ACC112 (cell line): Measurements from ENCODE around the gene PPM1H.

Experiments used
- H2AFZ ChIP-seq: fragments of 200-600 bp; sonication (generic); one replicate; pipeline ENCODE4 v1.6.0; 2017; ENCODE audit warnings: antibody characterized with exemption, low read length; ENCODE audit not compliant: unreplicated experiment
- H3K27ac ChIP-seq: fragments of 200-600 bp; sonication (generic); 2 replicates; pipeline ENCODE4 v1.5.1; 2014; ENCODE audit warnings: low read depth, mild to moderate bottlenecking, antibody characterized with exemption, low read length, moderate library complexity
- H3K27me3 ChIP-seq: fragments of 200-600 bp; sonication (generic); 2 replicates; pipeline ENCODE4 v1.6.1; 2014; ENCODE audit warnings: mild to moderate bottlenecking, antibody characterized with exemption, low read length, moderate library complexity, mixed read lengths; ENCODE audit not compliant: insufficient read depth
- H3K36me3 ChIP-seq: fragments of 200-600 bp; sonication (generic); 2 replicates; pipeline ENCODE4 v1.6.1; 2016; ENCODE audit warnings: mild to moderate bottlenecking, antibody characterized with exemption, low read length, moderate library complexity, mixed read lengths; ENCODE audit not compliant: insufficient read depth
- H3K4me1 ChIP-seq: fragments of 200-600 bp; sonication (generic); one replicate; pipeline ENCODE4 v1.6.1; 2016; ENCODE audit warnings: low read length, mixed read lengths; ENCODE audit not compliant: insufficient read depth, unreplicated experiment, control insufficient read depth
- H3K4me3 ChIP-seq: fragments of 200-600 bp; sonication (generic); 2 replicates; pipeline ENCODE4 v1.5.1; 2014; ENCODE audit warnings: mild to moderate bottlenecking, low read depth, low read length
- H3K79me2 ChIP-seq: fragments of 200-600 bp; sonication (generic); one replicate; pipeline ENCODE4 v1.6.0; 2016; ENCODE audit warnings: low read length; ENCODE audit not compliant: control insufficient read depth, unreplicated experiment, insufficient read depth

The PPM1H gene

DNA sequence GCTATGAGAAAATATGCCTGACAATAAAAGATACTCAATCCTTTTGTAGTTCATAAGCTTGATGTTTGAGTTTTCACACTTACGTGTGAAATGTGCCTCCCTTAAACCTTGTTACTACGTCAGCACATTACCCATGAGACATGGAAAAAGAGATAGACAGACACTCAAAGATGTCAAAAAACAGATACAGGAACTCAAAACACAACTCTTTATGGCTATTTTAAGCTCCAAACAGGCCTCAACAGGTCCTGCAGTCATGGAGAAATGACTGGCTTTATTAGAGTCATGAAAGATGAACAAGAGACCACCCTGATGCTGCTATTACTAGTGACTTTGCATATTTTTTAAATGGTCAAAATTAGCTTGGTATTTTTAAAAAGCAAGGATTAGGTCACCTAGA, 283.8 kb downstream of the PPM1H start:
- Histone ChIP-seq H3K79me2 (no peaks in the 10 kb centered on the region), H3K36me3 (no peaks in the 10 kb centered on the region), H2AFZ (no peak overlapping the region), H3K27me3 (no peaks in the 10 kb centered on the region), H3K4me1 (no peaks in the 10 kb centered on the region), H3K4me3 (no peak overlapping the region), H3K27ac (no peak overlapping the region)

DNA sequence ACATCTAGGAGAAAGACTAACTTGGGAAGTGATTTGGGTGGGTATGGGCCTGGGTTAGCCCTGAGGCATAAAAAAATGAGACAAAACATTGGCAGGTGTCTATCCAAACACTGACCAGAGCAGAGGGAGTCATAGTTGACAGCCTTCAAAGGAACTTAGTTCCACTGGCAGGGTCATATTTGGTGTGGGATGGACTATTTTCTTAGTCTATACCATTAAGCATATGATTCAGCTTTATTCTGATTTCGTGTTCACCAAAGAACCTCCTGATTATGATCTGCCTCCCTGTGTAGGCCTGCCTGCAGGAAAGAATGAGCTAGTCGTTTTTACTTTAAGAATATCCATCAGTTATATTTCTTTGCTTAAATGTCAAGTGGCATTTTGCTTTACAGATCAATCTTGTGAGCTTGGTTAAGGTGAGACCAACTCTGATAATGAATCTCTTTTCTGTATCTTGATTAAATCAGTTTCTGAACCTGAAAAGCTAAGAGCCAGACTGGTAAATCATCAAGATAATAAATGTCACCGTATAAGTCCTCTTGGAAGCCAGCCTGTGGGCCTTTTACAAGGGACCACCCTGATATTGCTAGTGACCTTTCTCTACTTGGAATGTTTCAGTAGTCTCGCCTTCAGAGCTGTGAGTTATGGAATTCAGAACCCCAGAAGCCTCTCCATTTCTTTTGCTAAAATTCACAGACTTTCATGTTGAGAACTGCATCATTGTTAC, 285.4 kb downstream of the PPM1H start:
- no peak overlapping the region for H3K4me3 ChIP-seq
- H3K36me3 ChIP-seq: no peaks in the 10 kb centered on the region
- no peaks in the 10 kb centered on the region for H3K79me2 ChIP-seq
- H3K4me1 ChIP-seq: no peaks in the 10 kb centered on the region
- H2AFZ ChIP-seq: no peak overlapping the region
- H3K27ac ChIP-seq: no peak overlapping the region
- no peaks in the 10 kb centered on the region for H3K27me3 ChIP-seq

DNA sequence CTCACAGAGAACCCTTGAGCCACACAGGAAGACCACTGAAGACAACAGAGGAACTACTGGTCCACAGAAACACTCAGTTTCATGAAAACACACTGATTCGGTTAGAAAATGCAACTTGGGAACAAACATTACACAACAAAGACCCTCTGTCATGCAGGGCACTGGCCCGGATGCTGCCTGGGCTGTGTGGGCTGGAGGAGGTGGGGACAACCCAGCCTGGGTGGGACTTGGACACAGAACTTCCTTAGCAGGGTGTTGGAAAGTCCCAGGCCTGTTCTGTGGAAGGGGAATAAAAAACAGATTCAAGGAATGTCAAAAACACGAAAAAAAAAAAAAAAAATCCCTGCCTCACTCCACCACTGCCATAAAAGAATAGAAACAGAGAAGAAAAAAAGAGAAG, 287.4 kb downstream of the PPM1H start:
- no peaks in the 10 kb centered on the region for H3K36me3 ChIP-seq
- H2AFZ ChIP-seq: no peak overlapping the region

DNA sequence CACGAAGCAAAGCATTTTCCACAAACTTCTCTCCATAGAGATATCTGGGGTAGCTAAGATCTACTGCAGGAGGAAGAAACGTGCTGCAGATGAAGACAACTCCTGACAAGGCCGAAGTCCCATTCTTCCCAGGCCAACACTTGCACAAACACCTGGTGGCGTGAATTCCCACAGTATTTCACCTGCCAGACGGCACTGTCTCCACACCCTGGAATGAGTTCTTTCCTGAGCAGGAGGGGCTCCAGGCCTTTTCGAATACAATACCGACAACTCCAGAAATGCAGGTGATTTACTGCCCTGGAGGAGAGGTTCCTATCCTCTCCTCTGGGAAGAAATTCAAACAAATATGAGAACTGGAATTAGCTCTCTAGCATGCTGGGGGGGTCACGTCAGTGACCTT, 288.4 kb downstream of the PPM1H start:
- Histone ChIP-seq H3K27ac (no peak overlapping the region), H3K36me3 (no peaks in the 10 kb centered on the region), H3K79me2 (no peaks in the 10 kb centered on the region), H3K4me1 (peaks cover 2% of the 10 kb centered on the region), H2AFZ (no peak overlapping the region), H3K27me3 (no peaks in the 10 kb centered on the region), H3K4me3 (no peak overlapping the region)

More for the DNA sequence above, 287.4 kb downstream of the PPM1H start:
- no peaks in the 10 kb centered on the region for H3K4me1 ChIP-seq
- H3K27ac ChIP-seq: no peak overlapping the region
- no peaks in the 10 kb centered on the region for H3K79me2 ChIP-seq
- H3K27me3 ChIP-seq: no peaks in the 10 kb centered on the region
- H3K4me3 ChIP-seq: no peak overlapping the region

DNA sequence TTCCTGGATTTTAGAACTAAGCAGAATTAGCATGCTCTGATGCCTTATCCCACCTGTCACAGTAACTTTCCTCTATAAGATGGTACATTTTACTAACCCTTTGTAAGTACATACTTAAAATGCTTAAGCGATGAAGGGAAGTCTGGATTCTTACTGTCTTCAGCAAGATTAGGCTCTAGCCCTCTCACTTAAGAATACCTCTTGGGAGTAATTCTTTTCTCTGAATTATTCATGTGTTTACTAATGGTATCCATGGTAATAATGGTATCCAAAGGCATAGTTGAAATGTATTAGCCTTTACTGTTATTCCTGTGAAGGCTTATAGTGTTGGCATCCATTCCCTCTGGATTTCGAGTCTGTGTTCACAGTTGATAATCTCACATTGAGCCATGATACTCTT, 291.5 kb downstream of the PPM1H start:
- H3K79me2 ChIP-seq: no peaks in the 10 kb centered on the region
- H2AFZ ChIP-seq: no peak overlapping the region
- H3K27me3 ChIP-seq: no peaks in the 10 kb centered on the region
- H3K4me1 ChIP-seq: peaks cover 17% of the 10 kb centered on the region
- H3K36me3 ChIP-seq: no peaks in the 10 kb centered on the region
- H3K27ac ChIP-seq: no peak overlapping the region
- H3K4me3 ChIP-seq: no peak overlapping the region

DNA sequence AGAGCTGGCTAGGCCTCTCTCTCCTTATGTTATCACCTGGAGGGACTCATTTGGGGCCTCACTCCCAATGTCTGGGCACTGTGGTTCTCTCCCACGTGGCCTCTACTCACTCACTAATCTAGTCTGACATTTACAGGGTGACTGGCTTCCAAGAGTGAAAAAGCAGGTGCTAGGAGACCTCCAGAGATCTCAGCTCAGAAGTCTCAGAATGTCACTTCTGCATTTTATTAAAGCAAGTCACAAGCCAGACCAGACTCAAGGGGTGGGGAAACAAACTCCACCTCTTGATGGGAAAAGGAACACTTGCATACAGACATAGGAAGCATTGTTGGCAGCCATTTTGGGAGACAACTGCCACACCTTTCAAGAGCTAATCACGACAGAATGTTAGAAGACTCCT, 292.5 kb downstream of the PPM1H start:
- peaks cover 17% of the 10 kb centered on the region for H3K4me1 ChIP-seq
- H3K79me2 ChIP-seq: no peaks in the 10 kb centered on the region
- H3K36me3 ChIP-seq: no peaks in the 10 kb centered on the region
- no peaks in the 10 kb centered on the region for H3K27me3 ChIP-seq
- H2AFZ ChIP-seq: no peak overlapping the region
- no peak overlapping the region for H3K27ac ChIP-seq
- H3K4me3 ChIP-seq: no peak overlapping the region

DNA sequence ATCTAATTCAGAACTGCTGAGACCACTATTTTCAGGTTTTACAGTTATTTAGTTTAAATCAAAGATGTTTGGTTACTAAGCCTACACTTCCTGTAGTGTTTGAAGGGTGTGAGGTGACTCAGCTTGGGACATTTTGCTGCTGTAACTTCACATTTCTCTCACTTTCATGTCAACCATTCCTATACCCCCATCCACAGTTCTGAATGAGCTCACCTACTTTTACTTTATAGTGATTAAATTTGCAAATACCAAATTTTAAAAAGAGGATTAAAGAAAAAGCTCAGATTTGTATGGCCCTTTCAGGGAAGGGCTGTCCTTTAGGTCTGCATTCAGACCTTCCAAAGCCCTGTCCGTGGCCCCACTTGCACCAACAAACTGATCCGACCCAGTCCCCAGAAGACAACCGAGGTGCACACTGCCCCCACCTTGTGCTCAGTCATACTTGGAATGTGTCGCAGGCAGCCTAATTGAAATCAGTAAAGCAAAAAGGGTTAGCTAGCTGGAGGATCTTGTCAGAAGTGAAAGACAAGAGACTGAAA, 294.0 kb downstream of the PPM1H start:
- peak overlapping the region; percentile 54 for H2AFZ ChIP-seq
- no peaks in the 10 kb centered on the region for H3K79me2 ChIP-seq
- no peaks in the 10 kb centered on the region for H3K27me3 ChIP-seq
- H3K4me1 ChIP-seq: peaks cover 17% of the 10 kb centered on the region
- H3K27ac ChIP-seq: peak overlapping the region; percentile 50
- no peaks in the 10 kb centered on the region for H3K36me3 ChIP-seq
- H3K4me3 ChIP-seq: no peak overlapping the region

DNA sequence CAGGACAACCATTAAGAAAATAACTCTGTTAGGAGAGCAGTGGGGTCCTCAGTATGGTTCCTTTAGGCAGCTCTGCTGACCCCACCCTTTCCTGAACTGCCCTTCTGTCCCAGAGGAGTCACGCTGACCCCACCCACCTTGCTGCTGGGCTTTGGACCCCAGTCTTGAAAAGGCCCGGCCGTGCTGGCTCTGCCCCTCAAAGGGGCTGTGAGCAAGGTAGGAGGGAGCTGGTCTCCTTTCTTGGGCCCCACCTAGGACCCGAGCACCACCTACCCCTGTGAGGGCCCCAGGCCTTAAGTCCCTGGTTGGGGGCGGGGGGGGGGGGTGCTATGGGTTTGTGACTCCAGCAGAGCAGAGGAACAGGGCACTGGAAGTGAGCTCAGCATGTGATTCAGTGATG, 297.3 kb downstream of the PPM1H start:
- H2AFZ ChIP-seq: no peak overlapping the region
- H3K79me2 ChIP-seq: no peaks in the 10 kb centered on the region
- no peaks in the 10 kb centered on the region for H3K36me3 ChIP-seq
- H3K27me3 ChIP-seq: no peaks in the 10 kb centered on the region
- peaks cover 21% of the 10 kb centered on the region for H3K4me1 ChIP-seq
- no peak overlapping the region for H3K4me3 ChIP-seq
- H3K27ac ChIP-seq: no peak overlapping the region

DNA sequence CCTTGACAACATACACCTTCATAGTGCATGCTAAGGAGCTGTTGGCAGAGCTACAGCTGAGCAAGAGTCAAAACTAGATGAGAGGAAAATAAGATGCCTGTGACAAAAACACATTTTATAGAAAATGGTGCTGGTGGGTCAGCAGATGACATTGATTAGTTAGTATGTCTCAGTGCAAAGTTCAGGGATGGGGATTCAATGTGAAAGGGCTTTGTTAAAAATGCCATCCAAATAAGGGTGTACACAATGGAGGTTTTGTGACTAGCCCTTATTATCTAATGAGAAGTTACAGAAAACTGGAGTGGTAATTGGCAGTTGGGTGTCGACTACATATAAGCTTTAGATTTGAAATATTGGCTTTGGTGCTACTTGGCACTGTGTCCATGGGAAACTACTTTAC, 299.3 kb downstream of the PPM1H start:
- peaks cover 21% of the 10 kb centered on the region for H3K4me1 ChIP-seq
- no peaks in the 10 kb centered on the region for H3K27me3 ChIP-seq
- H3K27ac ChIP-seq: no peak overlapping the region
- H2AFZ ChIP-seq: no peak overlapping the region
- H3K4me3 ChIP-seq: no peak overlapping the region
- no peaks in the 10 kb centered on the region for H3K36me3 ChIP-seq
- no peaks in the 10 kb centered on the region for H3K79me2 ChIP-seq

DNA sequence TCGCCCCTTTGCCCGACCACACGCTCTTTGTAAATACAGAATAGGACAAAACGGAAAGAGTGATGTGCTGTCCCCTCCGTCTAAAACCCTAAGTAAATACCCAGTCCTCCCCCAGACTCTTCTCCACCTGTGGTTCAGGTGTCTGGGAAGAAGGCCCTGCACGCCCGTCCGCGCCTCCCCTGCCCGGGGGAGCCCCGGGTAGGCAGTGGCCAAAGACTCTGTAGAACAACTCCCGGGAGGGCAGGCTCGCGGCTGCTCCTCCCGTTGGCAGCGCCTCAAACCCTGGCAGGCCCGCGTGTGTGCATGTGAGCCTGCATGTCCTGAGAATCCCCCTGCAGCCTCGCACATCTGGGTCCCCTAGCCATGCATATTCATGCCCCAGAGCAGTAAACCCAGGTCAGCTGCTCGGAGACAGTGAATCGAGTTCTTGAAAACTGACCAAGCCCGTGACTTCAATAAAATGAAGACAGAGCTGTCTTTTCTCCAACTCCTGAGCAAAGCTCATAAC, 302.5 kb downstream of the PPM1H start:
- Histone ChIP-seq H3K36me3 (no peaks in the 10 kb centered on the region), H2AFZ (peak overlapping the region; percentile 4), H3K4me3 (peak overlapping the region; percentile 71), H3K27ac (peak overlapping the region; percentile 75), H3K79me2 (no peaks in the 10 kb centered on the region), H3K4me1 (peaks cover 18% of the 10 kb centered on the region), H3K27me3 (no peaks in the 10 kb centered on the region)
